Testis (tissue), 2 donors: ENCODE results near the gene TSGA10IP.

Source experiments
- CTCF ChIP-seq, 3 experiments: fragments of 450-650 bp in 2 of 3; fragments of 200-600 bp in 1 of 3; sonication (generic) in 1 of 3; IDR thresholded peaks; one replicate each; pipeline ENCODE4 v1.5.1; 2016 to 2019; ENCODE audit warnings: antibody characterized with exemption in 3 of 3, mild to moderate bottlenecking in 2 of 3, moderate library complexity in 1 of 3
- POLR2A ChIP-seq: fragments of 450-650 bp; IDR thresholded peaks from one replicate; pipeline ENCODE4 v1.6.1; 2017; ENCODE audit warnings: antibody characterized with exemption, mild to moderate bottlenecking, moderate library complexity

GRCh38 chr11:65927904-65928397 lies 17.3 kb upstream of the TSGA10IP start:
- TF ChIP-seq CTCF (IDR thresholded peaks at IDR 0.05) (no peak), POLR2A (no peak)
